Left ventricle myocardium inferior (tissue), 1 donor: ENCODE results near the gene MEST. TPM values are rescaled to one million over a fixed set of nuclear protein-coding genes. Genes with fewer than 3 reads are reported as not detected.

Experiments used
- DNase-seq: peaks from one replicate; pipeline ENCODE4 v3.0.0-alpha.2; 2020
- H3K27ac ChIP-seq: fragments of 200-600 bp; replicated peaks from 2 replicates; pipeline ENCODE4 v1.8.0; 2021
- H3K27me3 ChIP-seq: fragments of 200-600 bp; 2 replicates; pipeline ENCODE4 v1.8.0; 2021; ENCODE audit warnings: low read depth
- H3K36me3 ChIP-seq: fragments of 200-600 bp; 2 replicates; pipeline ENCODE4 v1.8.0; 2021
- H3K4me1 ChIP-seq: fragments of 200-600 bp; 2 replicates; pipeline ENCODE4 v1.8.0; 2021
- H3K4me3 ChIP-seq: fragments of 200-600 bp; 2 replicates; pipeline ENCODE4 v1.8.0; 2021; ENCODE audit warnings: mild to moderate bottlenecking, moderate library complexity
- H3K9me3 ChIP-seq: fragments of 200-600 bp; replicated peaks from 2 replicates; pipeline ENCODE4 v1.8.0; 2021
- CTCF ChIP-seq: fragments of 200-600 bp; IDR thresholded peaks from 2 replicates; pipeline ENCODE4 v1.8.0; 2021; ENCODE audit warnings: antibody characterized with exemption, mild to moderate bottlenecking, borderline replicate concordance
- intact Hi-C: fragments of 100-400 bp; cut with micrococcal nuclease; formaldehyde crosslinking; loops from one replicate; pipeline ENCODE4 v1.11.0; 2022
- total RNA-seq: library from RNA; stranded (reverse); fragmentation: NEBNext Ultra II Directional; extraction: Animal tissue kit (Norgen Biotek cat#: 25700); gene quantifications from one replicate; pipeline ENCODE4 v1.2.1, GENCODE V29; 2021
- donor health status: DM: no; HTN: yes; CAD: no; lungs with severe emphysema.

Gene MEST
- total RNA-seq, 1 donor from 2014 or later: 4.9 TPM

- no peaks in the 10 kb centered on the region for H3K27me3 ChIP-seq
- DNase-seq: no peak
- H3K36me3 ChIP-seq: no peaks in the 10 kb centered on the region
- H3K4me1 ChIP-seq: no peaks in the 10 kb centered on the region
- no peak overlapping the region for H3K27ac ChIP-seq
- H3K9me3 ChIP-seq: peaks cover 21% of the 10 kb centered on the region
- intact Hi-C loops: no loop called here
- no peak overlapping the region for H3K4me3 ChIP-seq
- no peak for TF ChIP-seq CTCF
These were observed 15.4 kb upstream of the MEST start for GRCh38 chr7:130476297-130477150.

- intact Hi-C loops: no loop called here
- peaks cover 22% of the 10 kb centered on the region for H3K27me3 ChIP-seq
- no peak for TF ChIP-seq CTCF
- H3K36me3 ChIP-seq: no peaks in the 10 kb centered on the region
- no peak for DNase-seq
- no peak overlapping the region for H3K27ac ChIP-seq
- H3K4me1 ChIP-seq: no peaks in the 10 kb centered on the region
- H3K9me3 ChIP-seq: peaks cover 21% of the 10 kb centered on the region
- H3K4me3 ChIP-seq: no peak overlapping the region
These were observed 12.9 kb upstream of the MEST start for GRCh38 chr7:130478991-130479390.

GRCh38 chr7:130479716-130480400, 12.0 kb upstream of the MEST start:
- Histone ChIP-seq H3K36me3 (no peaks in the 10 kb centered on the region), H3K27ac (no peak overlapping the region), H3K9me3 (peaks cover 21% of the 10 kb centered on the region), H3K27me3 (peaks cover 30% of the 10 kb centered on the region), H3K4me3 (no peak overlapping the region), H3K4me1 (no peaks in the 10 kb centered on the region)
- intact Hi-C loops: no loop called here
- TF ChIP-seq CTCF: no peak
- no peak for DNase-seq

GRCh38 chr7:130481898-130482297, 10.0 kb upstream of the MEST start:
- no peak for TF ChIP-seq CTCF
- H3K4me3 ChIP-seq: no peak overlapping the region
- no peaks in the 10 kb centered on the region for H3K36me3 ChIP-seq
- no peak for DNase-seq
- peaks cover 21% of the 10 kb centered on the region for H3K9me3 ChIP-seq
- peaks cover 14% of the 10 kb centered on the region for H3K4me1 ChIP-seq
- H3K27ac ChIP-seq: no peak overlapping the region
- intact Hi-C loops: no loop called here
- peaks cover 50% of the 10 kb centered on the region for H3K27me3 ChIP-seq

GRCh38 chr7:130483031-130483430, 8.9 kb upstream of the MEST start:
- intact Hi-C loops: no loop called here
- H3K9me3 ChIP-seq: peaks cover 10% of the 10 kb centered on the region
- H3K27me3 ChIP-seq: peaks cover 56% of the 10 kb centered on the region

More at GRCh38 chr7:130483031-130483430, 8.9 kb upstream of the MEST start:
- no peak for DNase-seq
- Histone ChIP-seq H3K4me1 (peaks cover 14% of the 10 kb centered on the region), H3K27ac (no peak overlapping the region), H3K4me3 (no peak overlapping the region), H3K36me3 (no peaks in the 10 kb centered on the region)
- no peak for TF ChIP-seq CTCF
